Measurements from ENCODE around the gene PPT2. TPM values are rescaled to one million over a fixed set of nuclear protein-coding genes. Genes with fewer than 3 reads are reported as not detected.

The PPT2 gene
- total RNA-seq, 6 experiments from 2014 or later = 15.9 to 21.7 (median 18.6) TPM

- H3K4me1 Mint-ChIP-seq (ENCODE audit: low read depth) = peaks cover 35% of the 10 kb centered on the region
- TF ChIP-seq CTCF (IDR thresholded peaks at IDR 0.05) = no peak; the same call in 1 of the 2 replicates
- no peak for DNase-seq
- H3K9me3 Mint-ChIP-seq = no peaks in the 10 kb centered on the region
- no peak overlapping the region for H3K27ac Mint-ChIP-seq
- no peak overlapping the region for H3K4me3 Mint-ChIP-seq
- peaks cover 32% of the 10 kb centered on the region for H3K36me3 Mint-ChIP-seq (ENCODE audit: low read depth)
- H3K27me3 Mint-ChIP-seq (ENCODE audit: insufficient read depth) = peaks cover 11% of the 10 kb centered on the region
Measured at GRCh38 chr6:32166411-32167061, 12.6 kb downstream of the PPT2 start.

- peaks cover 11% of the 10 kb centered on the region for H3K27me3 Mint-ChIP-seq (ENCODE audit: insufficient read depth)
- peaks cover 33% of the 10 kb centered on the region for H3K36me3 Mint-ChIP-seq (ENCODE audit: low read depth)
- H3K4me1 Mint-ChIP-seq (ENCODE audit: low read depth) = peaks cover 37% of the 10 kb centered on the region
- DNase-seq = no peak
- no peak overlapping the region for H3K27ac Mint-ChIP-seq
- TF ChIP-seq CTCF (IDR thresholded peaks at IDR 0.05) = no peak
- no peak overlapping the region for H3K4me3 Mint-ChIP-seq
- no peaks in the 10 kb centered on the region for H3K9me3 Mint-ChIP-seq
Measured at GRCh38 chr6:32167154-32167760, 13.3 kb downstream of the PPT2 start.

DNA sequence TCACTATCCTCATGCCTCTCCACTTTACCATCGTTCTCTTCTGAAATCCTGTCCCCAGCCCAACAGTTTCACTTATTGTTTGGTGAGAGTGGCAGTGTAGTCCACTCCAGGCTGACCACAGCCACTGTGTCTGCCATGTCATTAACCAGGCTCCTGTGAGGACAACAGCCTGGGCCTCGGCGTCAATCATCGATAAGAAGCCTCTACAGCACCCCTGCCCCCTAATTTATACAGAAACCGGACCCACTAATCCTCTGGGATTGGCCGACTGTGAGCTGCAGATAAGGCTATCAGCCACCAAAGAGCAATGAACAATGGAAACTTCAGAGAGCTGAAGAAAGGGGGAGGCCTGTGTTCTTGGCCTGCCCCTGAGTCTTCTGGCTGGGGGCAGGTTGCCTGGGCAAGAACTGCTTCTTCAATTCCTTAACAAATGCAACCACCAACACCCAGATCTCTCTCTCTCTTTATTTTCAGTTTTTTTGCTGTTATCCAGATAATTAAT, 13.9 kb downstream of the PPT2 start:
- TF ChIP-seq CTCF (IDR thresholded peaks at IDR 0.05) = no peak
- peak overlapping the region; percentile 30; the same call in 1 of the 2 replicates for H3K27ac Mint-ChIP-seq
- no peaks in the 10 kb centered on the region for H3K9me3 Mint-ChIP-seq
- peaks cover 9% of the 10 kb centered on the region for H3K27me3 Mint-ChIP-seq (ENCODE audit: insufficient read depth)
- H3K36me3 Mint-ChIP-seq (ENCODE audit: low read depth) = peaks cover 33% of the 10 kb centered on the region
- H3K4me3 Mint-ChIP-seq = no peak overlapping the region
- DNase-seq = no peak
- H3K4me1 Mint-ChIP-seq (ENCODE audit: low read depth) = peaks cover 40% of the 10 kb centered on the region

DNA sequence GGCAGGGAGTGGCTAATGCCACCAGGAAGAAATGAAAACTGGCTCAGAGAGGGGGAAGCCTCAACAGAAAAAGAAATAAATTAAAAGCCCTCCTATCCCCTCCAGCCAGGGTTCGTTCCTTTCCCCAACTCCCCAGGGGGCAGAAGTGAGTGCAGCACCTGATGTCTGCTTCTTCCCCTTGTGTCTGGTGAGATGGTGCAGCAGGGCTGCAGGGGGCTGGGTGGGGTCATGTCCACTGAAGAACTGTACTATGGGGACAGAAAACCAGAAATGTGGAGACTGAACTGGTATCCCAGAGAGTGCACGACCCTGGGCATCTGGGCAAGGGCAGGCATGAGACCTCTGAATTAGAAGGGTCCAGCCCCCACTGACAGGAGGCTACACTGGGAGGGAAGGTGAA, 14.4 kb downstream of the PPT2 start:
- H3K9me3 Mint-ChIP-seq = no peaks in the 10 kb centered on the region
- H3K4me3 Mint-ChIP-seq = no peak overlapping the region
- H3K36me3 Mint-ChIP-seq (ENCODE audit: low read depth) = peaks cover 33% of the 10 kb centered on the region
- peaks cover 9% of the 10 kb centered on the region for H3K27me3 Mint-ChIP-seq (ENCODE audit: insufficient read depth)
- H3K4me1 Mint-ChIP-seq (ENCODE audit: low read depth) = peaks cover 46% of the 10 kb centered on the region
- peak overlapping the region; percentile 14; the same call in 1 of the 2 replicates for H3K27ac Mint-ChIP-seq
- no peak for DNase-seq
- TF ChIP-seq CTCF (IDR thresholded peaks at IDR 0.05) = no peak

- DNase-seq = no peak
- peak overlapping the region; percentile 61 for H3K27ac Mint-ChIP-seq
- H3K36me3 Mint-ChIP-seq (ENCODE audit: low read depth) = peaks cover 34% of the 10 kb centered on the region
- H3K27me3 Mint-ChIP-seq (ENCODE audit: insufficient read depth) = peaks cover 9% of the 10 kb centered on the region
- H3K9me3 Mint-ChIP-seq = no peaks in the 10 kb centered on the region
- no peak for TF ChIP-seq CTCF (IDR thresholded peaks at IDR 0.05)
- H3K4me1 Mint-ChIP-seq (ENCODE audit: low read depth) = peaks cover 52% of the 10 kb centered on the region
- no peak overlapping the region for H3K4me3 Mint-ChIP-seq
Measured at GRCh38 chr6:32168807-32169591, 15.1 kb downstream of the PPT2 start.

Measured in HFFc6 (cell line).